ENCODE measurements around the gene NR6A1. TPM values are rescaled to one million over a fixed set of nuclear protein-coding genes. Genes with fewer than 3 reads are reported as not detected.

The NR6A1 gene
- total RNA-seq, 2 experiments from 2014 or later, result not detected

GRCh38 chr9:124481115-124481514, 290.0 kb downstream of the NR6A1 start:
- Histone ChIP-seq H3K4me3 (ENCODE audit: low read length) (no peak overlapping the region), H3K27ac (ENCODE audit: low read depth in 1 of 2, low read length in 2 of 2) (no peak overlapping the region), H3K9me3 (ENCODE audit: control insufficient read depth in 1 of 2, insufficient read depth in 1 of 2, low read length in 2 of 2) (peaks cover 0 to 11% of the 10 kb centered on the region in 2 experiments), H3K36me3 (ENCODE audit: insufficient read depth, low read length) (no peaks in the 10 kb centered on the region), H3K4me1 (ENCODE audit: insufficient read depth, low read length) (no peaks in the 10 kb centered on the region), H3K27me3 (ENCODE audit: control insufficient read depth in 1 of 2, insufficient read depth in 2 of 2, low read length in 2 of 2) (peaks cover 13 to 24% of the 10 kb centered on the region in 2 experiments)
- Mint-ChIP-seq H3K27ac (no peak overlapping the region), H3K27me3 (peaks cover 17% of the 10 kb centered on the region), H3K36me3 (ENCODE audit: low read depth) (no peaks in the 10 kb centered on the region), H3K4me3 (no peak overlapping the region), H3K4me1 (ENCODE audit: low read depth) (no peaks in the 10 kb centered on the region), H3K9me3 (no peaks in the 10 kb centered on the region)
- TF ChIP-seq CTCF (IDR thresholded peaks at IDR 0.05), result no peak
- ChIA-PET POLR2A (no interaction called here), CTCF (no interaction called here)
- no peak for DNase-seq
- intact Hi-C loops (cut with DNase I, micrococcal nuclease), result no loop called here
- no peak for ATAC-seq (ENCODE audit: poor library complexity)

- no peak for DNase-seq
- no peak for TF ChIP-seq CTCF (IDR thresholded peaks at IDR 0.05)
- H3K27me3 Mint-ChIP-seq, result peaks cover 17% of the 10 kb centered on the region
- H3K9me3 ChIP-seq (ENCODE audit: control insufficient read depth in 1 of 2, insufficient read depth in 1 of 2, low read length in 2 of 2), result peaks cover 0 to 11% of the 10 kb centered on the region in 2 experiments
- POLR2A ChIA-PET, result no interaction called here
- no peak overlapping the region for H3K4me3 Mint-ChIP-seq
- H3K4me1 Mint-ChIP-seq (ENCODE audit: low read depth), result no peaks in the 10 kb centered on the region
- no peak overlapping the region for H3K27ac ChIP-seq (ENCODE audit: low read depth in 1 of 2, low read length in 2 of 2)
- H3K27ac Mint-ChIP-seq, result no peak overlapping the region
- H3K27me3 ChIP-seq (ENCODE audit: control insufficient read depth in 1 of 2, insufficient read depth in 2 of 2, low read length in 2 of 2), result peaks cover 13 to 29% of the 10 kb centered on the region in 2 experiments
- no peaks in the 10 kb centered on the region for H3K4me1 ChIP-seq (ENCODE audit: insufficient read depth, low read length)
- H3K36me3 Mint-ChIP-seq (ENCODE audit: low read depth), result no peaks in the 10 kb centered on the region
- H3K9me3 Mint-ChIP-seq, result no peaks in the 10 kb centered on the region
- no peak overlapping the region for H3K4me3 ChIP-seq (ENCODE audit: low read length)
- no peak for ATAC-seq (ENCODE audit: poor library complexity)
- CTCF ChIA-PET, result no interaction called here
- no peaks in the 10 kb centered on the region for H3K36me3 ChIP-seq (ENCODE audit: insufficient read depth, low read length)
- intact Hi-C loops (cut with DNase I, micrococcal nuclease), result no loop called here
Measured at GRCh38 chr9:124480621-124480981, 290.5 kb downstream of the NR6A1 start.

- Histone ChIP-seq H3K27me3 (ENCODE audit: control insufficient read depth in 1 of 2, insufficient read depth in 2 of 2, low read length in 2 of 2) (peaks cover 13 to 29% of the 10 kb centered on the region in 2 experiments), H3K36me3 (ENCODE audit: insufficient read depth, low read length) (no peaks in the 10 kb centered on the region), H3K4me3 (ENCODE audit: low read length) (no peak overlapping the region), H3K27ac (ENCODE audit: low read depth in 1 of 2, low read length in 2 of 2) (no peak overlapping the region), H3K9me3 (ENCODE audit: control insufficient read depth in 1 of 2, insufficient read depth in 1 of 2, low read length in 2 of 2) (peaks cover 0 to 11% of the 10 kb centered on the region in 2 experiments), H3K4me1 (ENCODE audit: insufficient read depth, low read length) (no peaks in the 10 kb centered on the region)
- Mint-ChIP-seq H3K9me3 (no peaks in the 10 kb centered on the region), H3K27me3 (peaks cover 20% of the 10 kb centered on the region), H3K36me3 (ENCODE audit: low read depth) (no peaks in the 10 kb centered on the region), H3K4me3 (no peak overlapping the region), H3K27ac (no peak overlapping the region), H3K4me1 (ENCODE audit: low read depth) (no peaks in the 10 kb centered on the region)
- ATAC-seq (ENCODE audit: poor library complexity) (no peak), DNase-seq (no peak)
- TF ChIP-seq CTCF (IDR thresholded peaks at IDR 0.05), result no peak
- intact Hi-C loops (cut with DNase I, micrococcal nuclease), result no loop called here
- CTCF ChIA-PET, result no interaction called here
- POLR2A ChIA-PET, result no interaction called here
Measured at GRCh38 chr9:124479947-124480620, 291.0 kb downstream of the NR6A1 start.
